PC-9 (cell line): ENCODE measurements around the gene WNT1.

Experiments
- CTCF ChIP-seq: fragments of 200-600 bp; sonication (generic); conservative IDR thresholded peaks from 2 replicates; pipeline ENCODE4 v1.6.1; 2017; ENCODE audit warnings: mixed run types, antibody characterized with exemption, mild to moderate bottlenecking, moderate library complexity
- EZH2 ChIP-seq: fragments of 200-600 bp; sonication (generic); IDR thresholded peaks from 2 replicates; pipeline ENCODE4 v1.8.0; 2017; ENCODE audit warnings: antibody characterized with exemption, low read depth

DNA sequence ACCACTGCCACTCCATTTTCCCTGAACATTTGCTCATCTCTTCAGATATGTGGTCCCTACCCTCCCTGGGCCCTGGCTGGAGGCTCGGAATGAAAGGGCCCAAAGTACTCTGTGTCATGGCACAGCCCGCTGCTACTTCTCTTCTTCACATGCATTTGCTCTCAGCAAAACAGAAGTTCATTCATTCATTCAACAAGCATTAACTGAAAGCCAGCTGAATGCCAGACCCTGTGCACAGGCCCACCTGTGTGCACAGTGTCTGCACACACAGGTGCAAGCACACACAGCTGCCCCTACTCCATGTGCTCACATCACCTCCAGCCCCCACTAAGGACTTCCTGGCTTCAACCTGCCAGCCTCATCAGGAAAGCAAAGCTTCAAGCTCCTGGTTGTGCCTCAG lies 7.8 kb downstream of the WNT1 start:
- TF ChIP-seq EZH2 (no peak), CTCF (no peak)
